Neural progenitor cell (in vitro differentiated cells): ENCODE measurements around the gene AATK.

ENCODE experiments used
- CTCF ChIP-seq: fragments of 200-600 bp; sonication (generic); IDR thresholded peaks from 2 replicates; pipeline ENCODE4 v1.5.1; 2017; ENCODE audit warnings: antibody characterized with exemption, mild to moderate bottlenecking
- EZH2 ChIP-seq: fragments of 200-600 bp; sonication (generic); IDR thresholded peaks from 2 replicates; pipeline ENCODE4 v1.6.1; 2017; ENCODE audit warnings: antibody characterized with exemption, mild to moderate bottlenecking, moderate library complexity
- EZH2phosphoT487 ChIP-seq: fragments of 200-600 bp; sonication (generic); IDR thresholded peaks from 2 replicates; pipeline ENCODE4 v1.6.1; 2017; ENCODE audit warnings: antibody characterized with exemption

- no peak for TF ChIP-seq CTCF
- no peak for TF ChIP-seq EZH2
- no peak for TF ChIP-seq EZH2phosphoT487
Observed at GRCh38 chr17:81143717-81144422, 22.2 kb downstream of the AATK start.
